Activated T-cell treated with anti-CD3 and anti-CD28 coated beads, Interleukin-2, amount 50 U/mL, for 72 hours (primary cell): ENCODE data around the gene TMEM8B. TPM values are rescaled to one million over a fixed set of nuclear protein-coding genes. Genes with fewer than 3 reads are reported as not detected.
A peak's percentile ranks its signal among the peaks of the same experiment; 100 is the strongest.
"Not testable (repeated sequence)": the region's sequence is repeated elsewhere in the genome, so short reads cannot be mapped to it uniquely, and the experiment has no call there.

Experiments
- ATAC-seq, 2 donors: fragments of 150-1000 bp; cut with Tn5 transposase; replicated peaks in 1 of 2; 2 replicates each; pipeline ENCODE4 v1.10.0; 2021; ENCODE audit warnings: moderate library complexity in 2 of 2, mild to moderate bottlenecking in 1 of 2
- DNase-seq, 2 donors: peaks; one replicate each; pipeline ENCODE4 v3.0.0; 2021 to 2022; ENCODE audit warnings: mixed read lengths in 1 of 2
- H3K27ac Mint-ChIP-seq: one replicate; pipeline ENCODE4 v1.8.0; 2022; ENCODE audit warnings: mild to moderate bottlenecking, moderate library complexity, mixed read lengths
- H3K27me3 Mint-ChIP-seq: one replicate; pipeline ENCODE4 v1.8.0; 2022; ENCODE audit warnings: low read depth, mixed read lengths
- H3K36me3 Mint-ChIP-seq, 2 donors: one replicate each; pipeline ENCODE4 v1.8.0; 2022; ENCODE audit warnings: mixed read lengths in 2 of 2, mild to moderate bottlenecking in 1 of 2; ENCODE audit not compliant: insufficient read depth in 2 of 2
- H3K4me1 Mint-ChIP-seq: one replicate; pipeline ENCODE4 v1.8.0; 2022; ENCODE audit warnings: low read depth, mixed read lengths
- H3K4me3 Mint-ChIP-seq, 2 donors: one replicate each; pipeline ENCODE4 v1.8.0; 2022; ENCODE audit warnings: mild to moderate bottlenecking in 2 of 2, mixed read lengths in 2 of 2, moderate library complexity in 2 of 2
- H3K9me3 Mint-ChIP-seq, 2 donors: one replicate each; pipeline ENCODE4 v1.8.0; 2022; ENCODE audit warnings: mixed read lengths in 2 of 2
- total RNA-seq, 2 donors: library from RNA; stranded (reverse); gene quantifications; one replicate each; pipeline ENCODE4 v1.2.3, GENCODE V29; 2022

Gene TMEM8B
- total RNA-seq, 2 donors from 2014 or later = 8.4 to 9.1 TPM

DNA sequence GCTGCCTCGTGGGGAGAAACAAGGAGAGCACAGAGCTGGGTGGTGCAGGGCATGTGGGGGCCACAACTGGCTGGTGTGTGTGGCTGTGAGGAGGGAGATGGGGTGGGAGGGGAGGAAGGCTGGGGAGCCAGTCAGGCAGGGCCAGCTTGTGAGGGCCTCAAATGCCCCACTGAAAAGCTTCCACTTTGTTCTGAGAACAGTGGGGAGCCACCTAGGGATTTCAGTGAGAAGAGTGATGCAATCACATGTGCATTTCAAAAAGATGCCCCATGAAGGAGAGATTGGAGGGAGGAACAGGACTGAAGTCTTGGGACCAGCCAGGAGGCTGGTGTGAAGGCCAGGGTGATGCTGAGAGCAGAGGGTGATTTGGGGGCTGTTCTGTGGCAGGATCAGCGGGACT, 39.9 kb downstream of the TMEM8B start:
- Mint-ChIP-seq H3K4me3 (no peak overlapping the region), H3K36me3 (no peaks in the 10 kb centered on the region), H3K27me3 (no peaks in the 10 kb centered on the region), H3K27ac (no peak overlapping the region), H3K4me1 (peaks cover 4% of the 10 kb centered on the region), H3K9me3 (no peaks in the 10 kb centered on the region)
- ATAC-seq = no peak
- no peak for DNase-seq

DNA sequence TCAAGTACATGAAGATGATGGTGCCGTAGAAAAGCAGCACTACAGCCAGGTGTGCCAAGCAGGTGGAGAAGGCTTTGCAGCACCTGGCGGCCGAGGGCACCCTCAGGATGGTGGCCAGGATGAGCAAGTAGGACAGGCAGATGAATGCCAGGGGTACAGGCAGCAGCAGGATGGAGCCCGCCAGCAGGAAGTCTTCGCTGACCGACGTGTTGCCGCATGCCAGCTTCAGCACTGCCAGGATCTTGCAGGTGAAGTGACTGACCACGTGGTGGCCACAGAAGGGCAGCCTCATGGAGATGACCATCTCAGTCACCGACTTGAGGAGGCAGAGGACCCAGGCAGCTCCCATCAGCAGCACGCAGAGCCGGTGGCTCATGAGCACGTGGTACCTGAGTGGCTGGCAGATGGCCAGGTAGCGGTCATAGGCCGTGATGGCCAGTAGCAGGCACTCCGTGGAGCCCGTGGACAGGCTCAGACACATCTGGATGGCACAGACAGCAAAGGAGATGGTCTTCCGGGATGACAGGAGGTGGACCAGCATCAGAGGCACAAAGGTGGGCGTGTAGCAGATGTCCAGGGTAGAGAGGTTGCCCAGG, 40.7 kb downstream of the TMEM8B start:
- ATAC-seq (no peak), DNase-seq (no peak)
- no peak overlapping the region for H3K27ac Mint-ChIP-seq
- H3K27me3 Mint-ChIP-seq = no peaks in the 10 kb centered on the region
- H3K9me3 Mint-ChIP-seq = no peaks in the 10 kb centered on the region
- peaks cover 4% of the 10 kb centered on the region for H3K4me1 Mint-ChIP-seq
- H3K36me3 Mint-ChIP-seq = no peaks in the 10 kb centered on the region
- H3K4me3 Mint-ChIP-seq = no peak overlapping the region

DNA sequence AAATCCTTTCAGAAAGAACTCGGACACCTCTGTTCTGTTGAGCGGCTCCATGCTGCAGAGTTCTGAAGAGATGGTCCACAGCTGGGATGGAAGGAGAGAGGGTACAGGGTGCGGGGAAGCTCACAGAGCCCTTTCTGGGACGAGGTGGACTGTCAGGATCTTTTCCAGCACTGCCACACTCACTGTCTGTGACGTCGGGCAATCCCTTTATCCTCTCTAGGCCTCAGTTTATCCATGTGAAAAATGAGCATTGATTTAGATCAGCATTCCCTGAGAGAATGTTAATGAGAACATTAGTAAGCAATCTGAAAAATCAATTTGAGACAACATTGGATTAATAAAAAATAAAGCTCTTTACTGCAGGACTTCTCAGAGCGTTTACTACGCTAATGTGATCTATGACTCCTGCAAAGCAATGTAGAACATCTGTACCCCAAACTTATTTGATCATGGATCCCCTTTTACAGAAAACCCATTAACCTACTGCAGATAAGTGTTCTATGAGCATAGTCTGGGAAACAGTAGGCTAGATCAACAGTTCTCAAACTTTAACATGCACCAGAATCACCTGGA, 41.4 kb downstream of the TMEM8B start, which contains the start of gene OR13J1:
Gene OR13J1 (minus strand): TSS at position 51 of the 573 bp plus-strand sequence. CDS start 0 bp downstream, at position 51.
- Mint-ChIP-seq H3K36me3 (no peaks in the 10 kb centered on the region), H3K4me3 (no peak within 1 kb of the TSS), H3K27ac (no peak within 1 kb of the TSS), H3K4me1 (peaks cover 4% of the 10 kb centered on the region), H3K27me3 (no peaks in the 10 kb centered on the region), H3K9me3 (no peaks in the 10 kb centered on the region)
- ATAC-seq (no peak), DNase-seq (no peak)

DNA sequence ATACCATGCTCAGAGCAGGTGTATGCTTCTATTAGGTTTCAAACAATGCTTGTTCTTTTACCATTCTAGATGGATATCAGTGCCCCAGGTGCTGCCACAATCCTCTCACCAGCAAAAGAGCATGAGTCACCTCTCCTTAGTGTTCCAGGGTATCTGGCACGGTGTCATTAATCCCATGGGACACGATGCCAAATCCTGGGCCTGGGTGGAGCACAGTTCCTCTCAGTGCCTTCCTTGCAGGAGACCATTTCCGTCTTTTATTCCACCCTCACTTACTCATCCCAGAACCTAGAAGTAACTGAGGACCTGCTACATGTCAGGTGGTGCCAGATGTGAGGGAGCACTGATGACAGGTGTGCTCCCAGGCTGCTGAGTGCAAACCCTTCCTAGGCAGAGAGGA, 42.5 kb downstream of the TMEM8B start:
- Mint-ChIP-seq H3K9me3 (peaks cover 0 to 1% of the 10 kb centered on the region in 2 donors), H3K36me3 (no peaks in the 10 kb centered on the region)

DNA sequence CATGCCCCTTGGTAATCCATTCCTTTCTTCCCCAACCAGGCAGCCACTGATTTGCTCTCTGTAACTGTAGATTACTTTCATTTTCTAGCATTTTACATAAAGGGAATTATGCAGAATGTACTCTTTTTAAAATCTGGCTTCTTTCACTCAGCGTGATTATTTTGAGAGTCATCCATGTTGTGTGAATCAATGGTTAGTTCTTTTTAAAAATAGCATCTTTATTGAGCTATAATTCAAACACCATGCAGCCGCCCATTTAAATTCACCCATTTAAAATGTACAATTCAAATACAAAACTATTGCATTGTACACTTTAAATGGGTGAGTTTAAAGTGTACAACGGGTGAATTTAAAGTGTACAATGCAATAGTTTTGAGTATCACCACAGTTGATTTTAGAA, 43.5 kb downstream of the TMEM8B start:
- ATAC-seq (no peak), DNase-seq (no peak)
- Mint-ChIP-seq H3K27me3 (peaks cover 11% of the 10 kb centered on the region), H3K27ac (no peak overlapping the region), H3K4me1 (peaks cover 4% of the 10 kb centered on the region), H3K4me3 (no peak overlapping the region), H3K36me3 (peaks cover 3 to 5% of the 10 kb centered on the region in 2 donors), H3K9me3 (peaks cover 3 to 5% of the 10 kb centered on the region in 2 donors)

More for the DNA sequence above, 42.5 kb downstream of the TMEM8B start:
- Mint-ChIP-seq H3K4me1 (peaks cover 4% of the 10 kb centered on the region), H3K4me3 (no peak overlapping the region), H3K27me3 (peaks cover 1% of the 10 kb centered on the region), H3K27ac (no peak overlapping the region)
- ATAC-seq = no peak
- no peak for DNase-seq

DNA sequence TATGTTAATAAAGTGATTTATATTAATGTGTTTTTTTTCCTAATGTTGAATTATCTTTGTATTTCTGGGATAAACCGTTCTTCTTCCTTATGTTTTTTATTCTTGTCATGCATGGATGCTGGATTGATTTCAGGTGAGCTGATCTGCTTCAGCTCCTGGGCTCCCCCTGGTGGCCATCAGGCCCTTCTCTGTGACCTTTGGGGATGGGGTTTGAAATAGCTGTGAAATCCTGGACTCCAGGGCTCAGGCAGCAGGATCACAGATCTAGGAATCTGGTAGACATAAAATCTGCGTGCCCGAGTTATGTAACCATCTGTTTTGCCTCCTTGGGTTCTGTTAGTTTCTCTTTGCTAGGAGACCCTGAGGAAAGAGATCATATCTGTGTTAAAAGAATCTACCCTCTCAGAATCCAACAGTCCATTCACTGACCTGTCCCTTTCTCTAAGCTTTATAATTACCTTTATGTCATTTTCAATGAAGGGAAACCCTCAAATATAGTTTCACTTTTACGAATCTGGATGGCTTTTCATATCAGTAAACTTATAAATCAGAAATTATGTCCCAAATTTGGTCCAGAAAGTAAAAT, 53.3 kb downstream of the TMEM8B start:
- no peak overlapping the region for H3K4me3 Mint-ChIP-seq
- no peak overlapping the region for H3K27ac Mint-ChIP-seq
- peak; percentile 50 to 65 for ATAC-seq
- peaks cover 5 to 6% of the 10 kb centered on the region in 2 donors for H3K36me3 Mint-ChIP-seq
- H3K27me3 Mint-ChIP-seq = peaks cover 3% of the 10 kb centered on the region
- no peaks in the 10 kb centered on the region for H3K4me1 Mint-ChIP-seq
- DNase-seq = peak; percentile 80 to 84
- H3K9me3 Mint-ChIP-seq = peaks cover under 1 to 6% of the 10 kb centered on the region in 2 donors

DNA sequence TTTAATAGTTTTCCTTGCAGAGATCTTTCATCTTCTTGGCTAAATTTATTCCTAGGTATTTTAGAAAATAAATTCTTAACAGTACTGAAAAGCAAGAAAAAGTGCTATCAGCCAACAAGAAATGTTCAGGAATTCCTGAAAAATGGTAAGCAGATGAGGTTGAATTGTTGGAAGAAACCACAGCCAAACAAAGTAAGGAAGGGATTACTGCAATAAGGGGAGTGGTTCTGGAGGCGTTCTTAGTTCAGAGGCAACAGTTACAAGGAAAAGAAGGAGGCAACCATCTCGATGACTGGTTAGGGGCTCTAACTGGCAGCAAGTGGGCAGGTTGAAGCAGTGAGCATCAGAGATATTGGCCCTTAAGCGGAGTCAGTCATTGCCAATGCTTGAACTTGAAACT, 54.0 kb downstream of the TMEM8B start:
- Mint-ChIP-seq H3K27ac (no peak overlapping the region), H3K4me3 (no peak overlapping the region), H3K36me3 (no peaks in the 10 kb centered on the region), H3K9me3 (no peaks in the 10 kb centered on the region), H3K4me1 (no peaks in the 10 kb centered on the region), H3K27me3 (no peaks in the 10 kb centered on the region)
- ATAC-seq (no peak), DNase-seq (no peak)

DNA sequence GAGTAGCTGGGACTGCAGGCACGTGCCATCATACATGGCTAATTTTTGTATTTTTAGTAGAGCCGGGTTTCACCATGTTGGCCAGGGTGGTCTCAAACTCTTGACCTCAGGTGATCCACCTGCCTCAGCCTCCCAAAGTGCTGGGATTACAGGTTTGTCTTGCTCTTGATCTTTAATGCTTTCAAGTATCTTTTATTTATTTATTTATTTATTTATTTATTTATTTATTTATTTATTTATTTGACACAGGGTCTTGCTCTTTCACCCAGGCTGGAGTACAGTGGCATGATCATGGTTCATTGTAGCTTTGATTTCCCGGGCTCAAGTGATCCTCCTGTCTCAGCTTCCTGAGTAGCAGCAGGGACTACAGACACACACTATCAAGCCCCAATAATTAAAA, 55.9 kb downstream of the TMEM8B start:
- H3K36me3 Mint-ChIP-seq, H3K27me3 Mint-ChIP-seq, H3K9me3 Mint-ChIP-seq, H3K4me1 Mint-ChIP-seq, H3K4me3 Mint-ChIP-seq, DNase-seq, H3K27ac Mint-ChIP-seq, ATAC-seq: not testable (repeated sequence)

DNA sequence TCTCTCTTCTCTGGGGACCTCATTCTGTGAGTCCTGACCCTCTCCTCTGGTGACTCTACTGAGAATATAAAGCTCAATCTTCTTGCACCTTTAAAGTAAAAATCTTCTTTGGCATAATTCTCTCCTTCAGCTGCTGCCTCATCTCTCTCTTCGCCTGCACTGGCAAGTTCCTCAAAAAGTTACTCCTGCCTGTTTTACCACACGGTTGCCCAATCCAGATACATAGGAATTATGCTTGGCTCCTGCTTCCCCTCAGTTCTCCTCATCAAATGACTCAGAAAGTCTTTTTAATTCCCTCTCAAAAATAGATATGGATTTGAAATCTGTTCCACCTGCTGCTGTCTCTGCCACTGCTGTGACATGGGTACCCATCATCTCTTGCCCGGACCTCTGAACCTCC, 62.6 kb downstream of the TMEM8B start:
- no peak overlapping the region for H3K27ac Mint-ChIP-seq
- DNase-seq (no peak), ATAC-seq (no peak)
- no peaks in the 10 kb centered on the region for H3K4me1 Mint-ChIP-seq
- no peak overlapping the region for H3K4me3 Mint-ChIP-seq
- peaks cover 15% of the 10 kb centered on the region for H3K27me3 Mint-ChIP-seq
- no peaks in the 10 kb centered on the region for H3K36me3 Mint-ChIP-seq
- no peaks in the 10 kb centered on the region for H3K9me3 Mint-ChIP-seq

DNA sequence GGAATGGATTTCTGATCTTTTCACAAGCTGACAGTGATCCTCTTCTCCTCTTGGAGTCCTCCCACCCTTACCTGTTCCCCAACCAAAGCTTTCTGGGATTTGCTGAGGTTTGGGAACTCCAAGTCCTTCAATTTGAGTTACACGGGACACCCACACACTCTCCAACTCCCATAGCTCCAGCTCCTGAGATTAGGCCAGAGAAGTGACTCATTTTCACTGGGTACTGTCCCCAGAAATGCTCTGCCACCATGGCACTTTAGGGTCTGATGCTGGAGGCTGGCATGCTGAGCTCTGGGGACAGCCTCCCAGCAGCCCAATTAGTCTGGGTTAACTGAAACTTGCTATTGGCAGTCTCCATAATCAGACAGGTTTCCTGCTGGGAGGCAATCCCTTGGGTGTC, 63.0 kb downstream of the TMEM8B start:
- no peak for ATAC-seq
- Mint-ChIP-seq H3K36me3 (no peaks in the 10 kb centered on the region), H3K4me3 (no peak overlapping the region), H3K9me3 (no peaks in the 10 kb centered on the region), H3K27ac (no peak overlapping the region), H3K4me1 (no peaks in the 10 kb centered on the region), H3K27me3 (peaks cover 15% of the 10 kb centered on the region)
- no peak for DNase-seq

DNA sequence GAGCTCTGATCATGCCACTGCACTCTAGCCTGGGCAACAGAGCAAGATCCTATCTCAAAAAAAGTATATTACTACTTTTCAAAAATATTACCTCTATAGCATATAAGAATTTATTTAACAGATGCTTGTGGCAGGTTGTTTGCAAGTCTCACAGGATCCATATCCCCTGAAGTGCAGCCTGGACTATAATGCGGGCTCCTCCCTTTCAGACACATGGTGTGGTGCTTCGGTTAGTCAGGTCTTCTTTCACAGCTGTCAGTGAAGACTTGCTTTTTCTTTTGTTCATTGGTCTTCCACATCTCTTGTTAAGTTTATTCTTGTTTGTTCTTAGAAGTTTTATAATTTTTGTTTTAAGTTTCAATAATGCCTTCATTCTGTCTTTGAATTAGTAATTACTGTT, 67.5 kb downstream of the TMEM8B start:
- no peaks in the 10 kb centered on the region for H3K36me3 Mint-ChIP-seq
- H3K9me3 Mint-ChIP-seq = no peaks in the 10 kb centered on the region
- H3K27me3 Mint-ChIP-seq = peaks cover 13% of the 10 kb centered on the region
- DNase-seq = no peak
- no peak for ATAC-seq
- no peaks in the 10 kb centered on the region for H3K4me1 Mint-ChIP-seq
- H3K4me3 Mint-ChIP-seq = no peak overlapping the region
- H3K27ac Mint-ChIP-seq = no peak overlapping the region

DNA sequence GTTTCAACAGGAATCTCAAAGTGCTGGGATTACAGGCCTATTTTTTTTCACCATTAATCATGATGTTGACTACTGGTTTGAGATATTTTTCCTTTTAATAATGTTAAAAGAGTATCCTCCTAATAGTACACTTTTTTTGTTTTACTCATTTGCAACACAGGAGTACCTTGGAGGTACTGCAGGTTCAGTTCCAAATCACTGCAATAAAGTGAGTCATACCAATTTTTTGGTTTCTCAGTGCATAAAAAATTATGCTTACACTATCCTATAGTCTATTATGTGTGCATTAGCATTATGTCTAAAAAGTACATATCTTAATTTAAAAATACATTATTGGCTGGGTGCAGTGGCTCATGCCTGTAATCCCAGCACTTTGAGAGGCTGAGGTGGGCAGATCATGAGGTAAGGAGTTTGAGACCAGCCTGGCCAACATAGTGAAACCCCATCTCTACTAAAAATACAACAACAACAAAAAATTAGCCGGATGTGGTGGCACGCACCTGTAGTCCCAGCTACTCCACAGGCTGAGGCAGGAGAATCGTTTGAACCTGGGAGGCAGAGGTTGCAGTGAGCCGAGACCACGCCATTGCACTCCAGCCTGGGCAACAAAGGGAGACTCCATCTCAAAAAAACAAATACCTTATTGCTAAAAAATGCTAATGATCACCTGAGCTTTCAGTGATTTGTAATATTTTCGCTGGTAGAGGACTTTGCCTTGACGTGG, 68.5 kb downstream of the TMEM8B start:
- not testable (repeated sequence) for H3K4me3 Mint-ChIP-seq, H3K9me3 Mint-ChIP-seq, H3K27ac Mint-ChIP-seq, ATAC-seq, DNase-seq, H3K4me1 Mint-ChIP-seq, H3K27me3 Mint-ChIP-seq, H3K36me3 Mint-ChIP-seq

DNA sequence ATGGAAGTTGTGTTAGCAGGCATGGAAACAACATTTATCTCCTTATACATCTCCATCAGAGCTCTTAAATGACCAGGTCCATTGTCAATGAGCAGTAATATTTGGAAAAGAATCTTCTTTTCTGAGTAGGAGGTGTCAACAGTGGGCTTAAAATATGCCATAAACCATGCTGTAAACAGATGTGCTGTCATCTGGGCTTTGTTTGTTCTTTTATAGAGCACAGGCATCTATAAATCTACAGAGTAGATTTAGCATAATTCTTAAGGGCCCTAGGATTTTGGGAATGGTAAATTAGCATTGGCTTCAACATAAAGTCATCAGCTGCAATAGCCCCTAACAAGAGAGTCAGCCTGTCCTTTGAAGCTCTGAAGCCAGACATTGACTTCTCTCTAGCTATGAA, 69.3 kb downstream of the TMEM8B start:
- Mint-ChIP-seq H3K27ac (no peak overlapping the region), H3K9me3 (no peaks in the 10 kb centered on the region), H3K27me3 (peaks cover 5% of the 10 kb centered on the region), H3K4me3 (no peak overlapping the region), H3K4me1 (no peaks in the 10 kb centered on the region), H3K36me3 (no peaks in the 10 kb centered on the region)
- DNase-seq = no peak
- ATAC-seq = no peak
